GM19239 (cell line): Measurements from ENCODE around the gene MINPP1.

Experiments
- DNase-seq: peaks from one replicate; pipeline ENCODE4 v3.0.0; 2011; ENCODE audit warnings: low spot score; ENCODE audit not compliant: insufficient read length
- FAIRE-seq: peaks from 2 replicates; lab custom pipeline; 2011; peaks lifted over from hg19 to GRCh38; lab: Jason Lieb, UNC

MINPP1 gene

DNA sequence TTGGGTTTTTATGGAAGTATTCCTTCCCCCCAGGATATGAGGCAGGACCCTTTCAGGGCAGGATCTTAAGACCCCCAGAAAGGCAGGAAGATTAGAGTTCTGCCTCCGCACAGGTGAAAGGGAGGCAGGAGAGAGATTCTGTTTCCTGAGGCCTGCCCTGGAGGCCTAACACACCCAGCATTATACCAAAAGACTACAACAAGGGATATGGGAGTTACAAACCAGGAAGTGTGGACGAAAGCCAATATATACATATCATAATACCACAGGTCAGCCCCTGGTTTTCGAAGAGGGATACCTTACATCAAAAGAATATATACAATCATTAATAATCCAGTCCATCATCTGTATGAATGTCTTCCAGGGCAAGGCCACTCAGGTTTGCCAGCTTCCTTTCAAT is 14.2 kb downstream of the MINPP1 start:
- DNase-seq = no peak
- peak; percentile 23 for FAIRE-seq

DNA sequence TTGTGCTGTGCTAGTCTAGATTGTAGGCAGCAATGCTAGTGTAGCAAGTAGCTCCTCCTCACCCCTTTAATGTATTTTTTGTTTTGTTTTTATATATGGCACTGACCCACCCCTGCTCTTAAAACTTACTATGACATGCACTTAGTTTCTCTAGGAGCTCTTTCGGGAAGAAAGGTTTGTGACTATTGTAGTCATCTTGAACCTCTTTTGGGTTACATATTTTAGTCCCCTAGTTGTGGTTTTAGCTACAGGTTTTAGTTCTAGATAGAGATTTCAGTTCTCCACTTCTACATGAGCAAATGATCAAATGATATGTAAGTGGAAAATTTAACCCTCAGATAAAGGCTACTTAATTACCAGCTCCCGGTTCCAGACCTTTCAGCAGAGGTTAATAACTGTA is 14.9 kb downstream of the MINPP1 start:
- DNase-seq = no peak
- peak; percentile 35 for FAIRE-seq

DNA sequence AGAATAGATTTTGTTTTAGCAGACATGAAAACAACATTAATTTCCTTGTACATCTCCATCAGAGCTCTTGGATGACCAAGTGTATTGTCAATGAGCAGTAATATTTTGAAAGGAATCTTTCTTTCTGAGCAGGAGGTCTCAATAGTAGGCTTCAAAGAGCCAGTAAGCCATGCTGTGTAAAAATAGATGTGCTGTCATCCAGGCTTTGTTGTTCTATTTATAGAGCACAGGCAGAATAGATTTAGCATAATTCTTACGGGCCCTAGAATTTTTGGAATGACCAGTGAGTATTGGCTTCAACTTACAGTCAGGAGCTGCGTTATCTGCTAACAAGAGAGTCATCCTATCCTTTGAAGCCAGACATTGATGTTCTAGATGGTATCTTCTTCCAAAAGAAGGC is 19.0 kb downstream of the MINPP1 start:
- FAIRE-seq = no peak

DNA sequence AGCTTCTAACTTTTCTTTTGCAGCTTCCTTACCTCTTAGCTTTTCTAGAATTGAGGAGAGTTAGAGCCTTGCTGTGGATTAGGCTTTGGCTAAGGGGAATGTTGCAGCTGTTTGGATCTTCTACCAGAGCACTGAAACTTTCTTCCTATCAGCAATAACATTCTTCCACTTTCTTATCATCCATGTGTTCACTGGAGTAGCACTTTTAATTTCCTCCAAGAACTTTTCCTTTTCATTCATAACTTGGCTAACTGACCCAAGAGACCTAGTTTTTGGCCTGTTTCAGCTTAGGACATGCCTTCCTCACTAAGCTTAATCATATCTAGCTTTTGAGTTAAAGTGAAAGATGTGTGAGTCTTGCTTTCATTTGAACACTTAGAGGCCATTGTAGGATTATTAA is 19.6 kb downstream of the MINPP1 start:
- FAIRE-seq = no peak
- DNase-seq = no peak

More for the DNA sequence above, 19.0 kb downstream of the MINPP1 start:
- DNase-seq = no peak

DNA sequence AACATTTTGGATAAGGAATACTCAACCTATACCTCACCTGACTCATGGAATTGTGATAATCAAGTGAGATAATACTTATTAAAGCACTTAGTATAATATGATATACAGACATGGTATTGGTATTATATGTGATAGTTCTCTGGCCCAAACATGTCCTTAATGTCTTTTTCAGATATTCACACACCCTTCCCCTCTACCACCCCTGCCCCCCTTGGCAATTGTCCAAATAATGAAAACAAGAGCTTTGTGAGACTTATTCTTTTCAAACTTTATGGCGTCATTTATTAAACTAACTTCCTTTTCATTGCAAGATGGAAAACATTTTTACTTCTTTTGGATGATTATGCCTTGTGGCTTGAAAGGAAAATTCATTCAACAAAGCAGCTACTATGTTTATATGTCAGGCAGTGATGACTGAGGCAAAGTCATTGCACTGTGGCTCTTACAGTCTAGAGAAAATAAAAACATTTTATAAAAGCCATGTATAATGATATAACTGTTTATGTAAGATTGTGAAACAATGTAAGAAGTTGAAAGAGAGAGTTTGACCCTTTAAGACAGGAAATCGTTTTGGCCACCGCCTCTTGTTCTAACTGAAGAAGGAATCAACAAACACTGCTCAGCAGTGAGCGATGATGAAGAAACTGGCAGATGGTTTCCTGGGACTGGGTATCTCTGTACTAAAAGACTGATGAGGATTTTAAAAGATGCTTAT is 27.4 kb downstream of the MINPP1 start:
- DNase-seq (no peak), FAIRE-seq (no peak)

DNA sequence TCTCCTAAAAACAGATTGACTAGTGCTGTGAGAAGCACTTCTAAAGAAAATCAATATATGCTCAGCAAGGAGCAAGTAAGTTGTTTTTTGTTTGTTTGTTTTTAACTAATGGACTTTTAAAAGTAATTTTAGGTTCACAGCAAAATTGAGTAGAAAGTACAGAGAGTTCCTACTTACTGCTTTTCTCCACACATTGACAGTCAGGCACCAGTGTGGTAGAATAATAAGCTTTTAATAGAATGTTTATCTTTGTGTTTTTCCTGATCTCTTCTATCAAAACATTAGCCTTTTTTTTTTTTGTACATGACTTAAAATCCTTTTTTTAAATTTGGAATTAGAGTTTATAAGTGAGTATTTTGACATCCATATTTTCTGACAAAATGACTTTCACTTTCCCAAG is 28.0 kb downstream of the MINPP1 start:
- DNase-seq (no peak), FAIRE-seq (no peak)

DNA sequence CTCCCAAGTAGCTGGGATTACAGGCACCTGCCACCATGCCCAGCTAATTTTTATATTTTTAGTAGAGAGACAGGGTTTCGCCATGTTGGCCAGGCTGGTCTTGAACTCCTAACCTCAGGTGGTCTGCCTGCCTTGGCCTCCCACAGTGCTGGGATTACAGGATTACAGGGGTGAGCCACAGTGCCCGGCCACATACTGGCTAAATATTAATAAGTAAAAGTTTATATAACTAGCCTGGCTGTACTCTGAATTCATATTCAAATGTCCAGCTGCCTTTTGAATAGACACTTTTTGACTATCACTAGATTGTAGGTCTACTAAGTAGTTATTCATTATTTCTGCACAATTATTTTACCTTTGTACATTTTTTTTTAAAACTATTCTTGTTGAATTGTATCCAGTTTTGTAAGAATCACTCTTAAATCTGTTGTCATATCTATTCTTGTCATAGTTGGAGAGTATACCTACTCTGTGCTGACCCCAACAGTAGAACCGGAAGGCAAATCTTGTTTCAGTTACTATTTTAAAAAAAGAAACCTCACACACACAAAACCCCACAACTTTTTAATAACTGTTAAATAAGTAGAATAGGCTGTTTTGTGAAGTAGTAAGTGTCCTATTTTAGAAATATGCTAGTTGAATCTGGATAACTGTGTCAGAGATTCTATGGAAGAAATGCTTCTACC is 29.6 kb downstream of the MINPP1 start:
- FAIRE-seq = peak; percentile 88
- DNase-seq = no peak

DNA sequence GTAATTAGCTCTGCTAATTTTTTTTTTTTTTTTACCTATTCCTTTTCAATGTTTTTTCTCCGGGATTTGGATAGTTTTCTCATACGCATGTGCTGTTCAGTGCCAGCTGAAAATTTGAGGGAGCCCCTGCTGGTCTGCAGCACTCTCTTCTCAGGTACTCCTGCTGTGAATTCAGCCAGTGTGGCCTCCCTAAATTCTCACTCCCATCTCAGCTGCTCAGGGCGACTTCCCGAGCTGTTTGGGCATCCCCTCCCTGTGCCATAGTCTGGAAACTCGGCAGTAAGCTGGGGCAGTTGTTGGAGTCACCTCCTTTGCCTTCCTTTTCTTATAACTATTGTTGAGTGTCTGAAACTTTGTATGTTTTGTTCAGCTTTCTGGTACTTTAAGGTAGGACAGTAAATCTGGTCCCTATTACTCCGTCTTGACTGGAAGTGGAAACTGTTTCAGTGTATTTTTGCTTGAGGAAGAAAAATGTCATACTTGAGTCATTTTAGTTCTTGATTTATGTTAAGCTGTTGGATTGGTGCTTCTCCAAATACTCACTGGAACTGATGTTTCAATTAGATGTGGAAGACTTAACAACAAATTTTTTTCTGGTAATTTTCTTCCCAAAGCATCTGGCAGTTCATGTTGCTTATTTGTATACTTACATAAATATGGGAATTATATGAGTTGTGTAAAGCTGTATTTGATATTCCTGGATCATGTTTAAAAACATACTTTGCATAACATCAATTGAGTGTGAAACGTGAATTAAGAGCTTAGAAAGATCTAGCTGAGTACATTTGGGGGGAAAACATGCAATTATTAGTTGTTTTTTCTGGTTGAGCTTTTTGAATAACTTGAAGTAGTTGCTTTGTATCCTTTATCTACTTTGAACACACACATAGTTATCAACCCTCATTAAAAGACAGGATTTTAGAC is 33.7 kb downstream of the MINPP1 start:
- peak; percentile 18 for FAIRE-seq
- no peak for DNase-seq

DNA sequence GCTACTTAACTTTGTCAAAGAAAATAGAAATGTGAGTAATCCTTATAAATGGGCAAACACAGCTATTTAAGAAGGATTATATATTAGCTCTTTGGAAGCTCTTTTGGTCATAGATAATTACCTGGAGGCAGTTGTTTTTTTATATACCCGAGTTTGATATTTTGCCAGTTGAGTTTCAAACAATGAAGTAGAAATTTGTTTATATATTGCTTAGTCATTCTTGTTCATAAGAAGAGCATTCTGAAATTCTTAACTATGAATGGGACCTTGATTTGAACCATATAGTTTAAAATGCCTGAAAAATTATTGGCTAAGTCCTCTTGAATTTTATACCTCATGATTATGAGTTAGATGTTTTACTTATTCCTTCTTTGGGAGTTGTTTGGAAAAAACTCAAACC is 36.4 kb downstream of the MINPP1 start:
- no peak for FAIRE-seq
- DNase-seq = no peak

DNA sequence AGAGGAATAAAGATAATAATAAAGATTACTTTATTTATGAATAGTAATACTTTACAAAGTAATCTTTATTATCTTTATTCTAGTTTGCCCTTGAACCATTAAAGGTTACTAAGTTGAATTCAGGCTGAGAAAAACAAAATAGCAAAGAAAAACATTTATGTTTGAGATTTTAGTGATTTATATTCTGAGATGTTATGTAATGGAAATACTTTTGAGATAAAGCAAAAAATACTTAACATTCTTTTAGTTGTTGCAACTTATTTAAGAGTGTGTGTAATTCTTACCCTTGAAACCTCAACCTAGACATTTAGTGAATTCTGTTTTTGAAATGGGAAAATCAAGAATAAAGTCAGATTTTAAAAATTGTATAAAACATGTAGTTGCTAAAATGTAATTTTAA is 40.0 kb downstream of the MINPP1 start:
- no peak for FAIRE-seq

DNA sequence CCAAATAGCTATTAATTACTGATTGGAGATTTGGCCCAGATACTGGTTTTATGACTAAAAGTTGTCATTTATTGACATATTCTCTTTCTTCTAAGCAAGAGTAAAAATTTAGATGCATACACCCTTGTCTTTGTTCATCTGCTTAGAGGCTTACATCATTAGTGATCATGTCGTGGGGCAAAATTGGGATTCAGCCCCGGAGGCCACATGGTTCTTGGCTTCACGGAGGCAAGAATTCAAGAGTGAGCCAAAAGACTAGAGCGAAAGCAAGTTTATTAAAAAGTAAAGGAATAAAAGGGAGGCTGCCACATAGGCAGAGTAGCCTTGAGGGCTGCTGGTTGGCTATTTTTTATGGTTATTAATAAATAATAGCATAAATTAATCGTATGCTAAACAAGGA is 41.1 kb downstream of the MINPP1 start:
- no peak for DNase-seq
- no peak for FAIRE-seq

More for the DNA sequence above, 40.0 kb downstream of the MINPP1 start:
- DNase-seq = no peak

DNA sequence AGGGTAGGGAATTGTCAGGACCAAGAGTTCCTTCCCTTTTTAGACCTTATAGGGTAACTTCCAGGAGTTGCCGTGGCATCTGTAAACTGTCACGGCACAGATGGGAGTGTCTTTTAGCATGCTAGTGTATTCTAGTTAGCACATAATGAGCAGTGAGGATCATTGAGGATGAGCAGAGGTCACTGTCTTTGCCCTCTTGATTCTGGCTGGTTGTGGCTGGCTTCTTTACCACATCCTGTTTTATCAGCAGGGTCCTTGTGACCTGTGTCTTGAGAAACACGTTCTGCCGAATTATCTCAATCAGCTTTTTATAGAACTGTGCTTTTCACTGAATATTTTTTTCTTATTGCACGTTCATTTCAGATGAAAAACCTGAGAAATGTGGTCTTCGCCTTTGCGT is 41.5 kb downstream of the MINPP1 start:
- peak; percentile 48 for FAIRE-seq
- no peak for DNase-seq

DNA sequence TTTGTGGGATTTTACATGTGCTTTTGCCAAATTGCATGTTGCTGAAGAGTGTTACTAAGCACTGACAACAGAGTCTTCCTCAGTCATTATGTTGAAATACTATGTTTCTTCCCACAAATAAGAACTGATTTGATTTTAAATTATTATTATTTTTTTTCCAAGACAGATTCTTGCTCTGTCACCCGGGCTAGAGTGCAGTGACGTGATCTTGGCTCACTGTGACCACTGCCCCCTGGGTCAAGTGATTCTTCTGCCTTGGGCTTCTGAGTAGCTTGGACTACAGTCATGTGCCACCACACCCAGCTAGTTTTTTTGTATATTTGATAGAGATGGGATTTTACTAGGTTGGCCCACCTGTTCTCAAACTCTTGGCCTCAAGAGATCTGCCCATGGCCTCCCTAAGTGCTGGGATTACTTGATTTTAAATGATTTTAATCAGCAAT is 42.3 kb downstream of the MINPP1 start:
- DNase-seq (no peak), FAIRE-seq (no peak)

DNA sequence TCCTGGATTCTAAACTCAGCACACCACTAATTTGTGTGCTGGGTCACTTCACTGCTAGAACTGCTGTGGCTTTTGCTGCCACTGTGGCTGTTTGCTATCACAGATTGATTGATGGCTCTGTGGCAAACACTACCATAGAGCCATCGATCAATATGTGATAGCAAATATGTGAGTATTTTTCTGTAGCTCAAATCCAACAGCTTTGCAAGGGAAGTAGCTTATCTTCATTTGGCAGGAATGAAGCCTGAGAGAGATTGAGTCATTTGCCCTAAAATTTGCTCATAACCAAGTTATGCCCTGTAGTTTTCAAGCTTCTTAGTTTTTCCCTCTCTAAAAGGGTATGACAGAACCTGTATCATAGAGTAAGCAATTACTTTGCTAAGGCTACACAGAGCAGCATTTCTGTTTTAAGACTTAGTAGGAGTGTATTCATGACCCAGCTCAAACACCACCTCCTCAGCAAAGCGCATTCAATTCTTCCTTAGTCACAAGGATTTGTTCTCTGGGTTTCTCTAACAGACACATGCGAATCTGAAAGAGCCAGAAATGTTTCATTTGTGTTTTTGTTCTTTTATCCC is 43.1 kb downstream of the MINPP1 start:
- DNase-seq = no peak

DNA sequence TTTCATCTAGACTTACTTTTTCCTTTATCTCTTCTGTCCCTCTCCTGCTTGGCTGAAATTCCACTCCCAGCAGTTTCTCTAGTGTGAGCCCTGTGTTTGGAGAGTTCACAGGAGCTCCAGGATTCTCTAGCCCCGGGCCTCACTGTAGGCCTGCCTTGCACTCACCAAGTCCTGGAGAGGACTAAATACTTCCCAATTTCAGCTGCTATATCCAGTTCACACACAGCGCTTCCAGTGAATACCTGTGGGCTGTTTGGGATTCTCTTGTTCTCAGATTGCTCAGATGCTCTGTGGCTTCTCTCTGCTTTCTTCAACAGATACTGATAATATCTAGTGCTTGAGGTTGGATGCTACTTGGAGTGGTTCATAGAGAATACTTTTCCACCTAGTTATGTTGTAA is 46.0 kb downstream of the MINPP1 start:
- no peak for DNase-seq
- FAIRE-seq = no peak

More for the DNA sequence above, 43.1 kb downstream of the MINPP1 start:
- FAIRE-seq = peak; percentile 48

DNA sequence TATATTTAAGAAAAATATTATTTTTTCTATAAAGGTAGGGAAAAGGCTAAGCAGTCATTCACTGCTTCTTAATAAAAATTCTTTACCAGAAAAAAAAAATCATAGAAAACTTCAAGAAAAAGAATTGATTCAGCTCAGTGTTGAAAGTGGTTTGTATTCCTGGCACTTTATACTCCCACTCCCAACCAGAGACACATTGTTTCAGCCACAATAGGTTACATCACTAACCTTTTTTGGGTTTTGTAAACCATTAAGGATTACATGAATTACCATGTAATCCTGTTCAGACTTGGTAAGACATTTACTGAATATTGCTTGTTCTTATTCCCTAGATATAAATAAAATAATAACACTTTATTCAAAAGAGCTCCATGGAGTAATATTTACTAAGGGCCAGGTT is 46.6 kb downstream of the MINPP1 start:
- DNase-seq = no peak
- no peak for FAIRE-seq

DNA sequence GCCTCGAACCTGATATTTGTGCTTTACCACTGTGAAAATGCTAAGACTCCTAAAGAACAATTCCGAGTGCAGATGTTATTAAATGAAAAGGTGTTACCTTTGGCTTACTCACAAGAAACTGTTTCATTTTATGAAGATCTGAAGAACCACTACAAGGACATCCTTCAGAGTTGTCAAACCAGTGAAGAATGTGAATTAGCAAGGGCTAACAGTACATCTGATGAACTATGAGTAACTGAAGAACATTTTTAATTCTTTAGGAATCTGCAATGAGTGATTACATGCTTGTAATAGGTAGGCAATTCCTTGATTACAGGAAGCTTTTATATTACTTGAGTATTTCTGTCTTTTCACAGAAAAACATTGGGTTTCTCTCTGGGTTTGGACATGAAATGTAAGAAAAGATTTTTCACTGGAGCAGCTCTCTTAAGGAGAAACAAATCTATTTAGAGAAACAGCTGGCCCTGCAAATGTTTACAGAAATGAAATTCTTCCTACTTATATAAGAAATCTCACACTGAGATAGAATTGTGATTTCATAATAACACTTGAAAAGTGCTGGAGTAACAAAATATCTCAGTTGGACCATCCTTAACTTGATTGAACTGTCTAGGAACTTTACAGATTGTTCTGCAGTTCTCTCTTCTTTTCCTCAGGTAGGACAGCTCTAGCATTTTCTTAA is 47.7 kb downstream of the MINPP1 start:
- DNase-seq (no peak), FAIRE-seq (no peak)

DNA sequence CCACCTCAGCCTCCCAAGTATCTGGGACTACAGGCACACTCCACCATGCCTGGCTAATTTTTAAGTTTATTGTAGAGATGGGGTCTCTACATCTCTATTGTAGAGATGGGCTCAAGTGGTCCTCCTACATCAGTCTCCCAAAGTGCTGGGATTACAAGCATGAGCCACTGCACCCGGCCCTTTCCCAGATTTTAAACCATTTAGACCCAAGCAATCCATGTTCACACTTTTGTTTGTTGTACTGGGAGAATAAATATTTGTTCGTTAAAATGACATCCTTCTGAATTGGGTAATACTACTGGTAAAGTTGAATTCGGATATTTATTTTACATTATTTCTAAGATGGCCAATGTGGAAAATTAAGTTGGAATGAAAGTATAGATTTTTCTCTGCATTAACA is 52.7 kb downstream of the MINPP1 start:
- FAIRE-seq (no peak), DNase-seq (no peak)

DNA sequence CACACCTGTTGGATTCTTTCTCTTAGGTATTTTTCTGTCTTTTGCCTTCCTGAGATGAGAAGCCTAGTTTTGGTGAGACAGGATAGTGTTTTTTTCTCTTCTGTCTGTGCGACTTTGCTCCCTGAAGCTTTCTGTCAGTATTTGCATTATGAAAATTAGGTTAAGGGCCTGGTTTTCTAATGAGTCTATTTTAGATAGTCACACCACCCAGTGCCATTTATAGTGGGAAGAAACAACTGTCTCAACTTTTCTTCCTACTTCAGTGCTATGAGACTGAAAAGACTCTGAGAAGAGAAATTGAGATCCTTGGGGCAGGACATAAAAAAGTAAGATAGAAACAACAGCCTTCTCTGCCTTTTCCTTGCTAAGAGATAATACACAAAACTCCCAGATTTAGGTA is 53.6 kb downstream of the MINPP1 start:
- no peak for FAIRE-seq
- DNase-seq = no peak

DNA sequence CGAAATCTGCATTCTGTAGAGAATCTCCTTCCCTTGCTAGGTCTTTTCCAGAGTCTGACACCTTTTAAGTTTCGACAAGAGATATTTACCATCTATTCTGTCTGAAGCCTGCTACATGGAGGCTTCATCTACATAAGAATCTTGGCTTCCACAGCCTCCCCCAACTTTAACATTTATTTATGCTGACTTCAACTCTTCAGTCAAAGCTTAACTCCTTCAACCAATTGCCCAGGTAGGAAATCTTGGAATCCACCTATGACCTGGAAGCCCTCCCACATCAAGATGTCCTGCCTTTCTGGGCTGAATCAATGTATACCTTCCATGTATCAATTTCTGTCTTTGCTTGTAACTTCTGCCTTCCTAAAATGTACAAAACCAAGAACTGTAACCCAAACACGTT is 54.7 kb downstream of the MINPP1 start:
- no peak for FAIRE-seq
- DNase-seq = no peak
